Duodenal mucosa (tissue), 2 donors: ENCODE results near the gene MNAT1.

Experiments
- H3K27ac ChIP-seq: one replicate; pipeline ENCODE4 v1.7.0; 2013; ENCODE audit warnings: low read depth, low read length
- H3K27me3 ChIP-seq, 2 donors: one replicate each; pipeline ENCODE4 v1.7.0; 2013; ENCODE audit warnings: low read length in 2 of 2, control low read depth in 1 of 2; ENCODE audit not compliant: insufficient read depth in 2 of 2, control insufficient read depth in 1 of 2
- H3K36me3 ChIP-seq, 2 donors: one replicate each; pipeline ENCODE4 v1.7.0; 2013; ENCODE audit warnings: low read length in 2 of 2, control low read depth in 1 of 2; ENCODE audit not compliant: insufficient read depth in 2 of 2, control insufficient read depth in 1 of 2
- H3K4me1 ChIP-seq, 2 donors: one replicate each; pipeline ENCODE4 v1.7.0; 2013; ENCODE audit warnings: low read length in 2 of 2, control low read depth in 1 of 2; ENCODE audit not compliant: insufficient read depth in 2 of 2, control insufficient read depth in 1 of 2
- H3K4me3 ChIP-seq, 2 donors: one replicate each; pipeline ENCODE4 v1.7.0; 2013; ENCODE audit warnings: low read length in 2 of 2, low read depth in 1 of 2
- H3K9ac ChIP-seq, 2 donors: one replicate each; pipeline ENCODE4 v1.7.0; 2013; ENCODE audit warnings: low read length in 2 of 2, low read depth in 1 of 2
- H3K9me3 ChIP-seq, 2 donors: one replicate each; pipeline ENCODE4 v1.7.0; 2013; ENCODE audit warnings: low read length in 2 of 2, control low read depth in 1 of 2; ENCODE audit not compliant: control insufficient read depth in 1 of 2

Gene MNAT1

DNA sequence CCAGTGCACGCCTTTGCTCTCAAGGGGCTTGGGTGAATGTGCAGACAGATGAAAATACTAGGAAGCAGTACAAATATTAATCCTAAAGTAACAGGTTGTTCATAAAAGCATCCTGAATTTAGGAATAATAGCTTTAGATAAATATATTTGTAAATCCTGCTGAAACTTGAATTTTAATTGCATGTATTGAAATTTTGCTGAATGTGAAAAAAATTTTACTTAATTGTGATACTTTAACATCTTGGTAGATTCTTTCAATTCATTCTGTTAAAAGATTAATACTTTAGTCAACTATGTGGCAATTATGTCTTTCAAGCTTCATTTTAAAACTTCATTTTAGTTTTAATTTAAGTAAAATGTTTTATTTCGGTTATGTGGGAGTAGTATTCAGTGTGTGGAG, 251.9 kb downstream of the MNAT1 start:
- H3K27ac ChIP-seq = no peak overlapping the region
- H3K4me3 ChIP-seq = no peak overlapping the region
- H3K36me3 ChIP-seq = peaks cover 0 to 11% of the 10 kb centered on the region in 2 donors
- peaks cover 7 to 8% of the 10 kb centered on the region in 2 donors for H3K4me1 ChIP-seq
- H3K9ac ChIP-seq = no peak overlapping the region
- no peaks in the 10 kb centered on the region for H3K9me3 ChIP-seq
- no peaks in the 10 kb centered on the region for H3K27me3 ChIP-seq

DNA sequence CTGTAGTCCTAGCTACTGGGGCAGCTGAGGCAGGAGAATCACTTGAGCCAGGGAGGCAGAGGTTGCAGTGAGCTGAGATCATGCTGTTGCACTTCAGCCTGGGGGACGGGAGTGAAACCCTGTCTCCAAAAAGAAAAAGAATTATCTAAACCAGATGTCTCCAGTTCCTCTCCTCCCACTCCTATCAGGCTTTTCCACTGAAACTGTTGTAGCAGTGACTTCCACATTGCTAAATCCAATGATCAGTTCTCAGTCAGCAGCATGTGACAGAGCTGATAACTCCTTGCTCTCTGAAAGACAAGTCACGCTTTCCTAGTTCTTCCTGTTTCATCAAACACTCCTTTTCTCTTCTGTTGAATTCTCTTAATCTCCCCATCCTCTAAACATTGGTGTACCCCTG, 255.0 kb downstream of the MNAT1 start:
- Histone ChIP-seq H3K4me3 (no peak overlapping the region), H3K9me3 (no peaks in the 10 kb centered on the region), H3K4me1 (no peaks in the 10 kb centered on the region), H3K27ac (no peak overlapping the region), H3K27me3 (no peaks in the 10 kb centered on the region), H3K9ac (no peak overlapping the region), H3K36me3 (peaks cover 0 to 15% of the 10 kb centered on the region in 2 donors)

DNA sequence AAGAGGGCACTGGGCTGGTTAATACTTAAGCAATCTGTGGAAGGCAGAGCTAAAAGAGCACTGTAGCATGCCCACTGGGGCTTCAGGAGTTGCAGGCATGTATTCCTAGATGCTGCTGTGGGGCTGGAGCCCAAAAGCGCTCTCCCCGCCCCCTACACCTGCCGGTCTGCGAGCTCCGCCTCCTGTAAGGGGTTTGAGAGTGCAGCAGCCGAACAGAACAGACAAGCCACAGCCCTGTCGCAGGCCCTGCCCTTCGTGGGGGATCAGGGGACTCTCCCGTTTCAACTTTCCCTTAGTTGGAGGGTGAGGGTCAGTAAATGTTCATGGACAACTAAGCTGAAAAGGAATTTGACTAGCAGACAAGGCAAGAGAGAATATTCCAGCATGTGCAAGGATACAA, 264.1 kb downstream of the MNAT1 start:
- Histone ChIP-seq H3K9me3 (no peaks in the 10 kb centered on the region), H3K4me3 (no peak overlapping the region), H3K4me1 (no peaks in the 10 kb centered on the region), H3K9ac (no peak overlapping the region), H3K36me3 (peaks cover 0 to 3% of the 10 kb centered on the region in 2 donors), H3K27me3 (no peaks in the 10 kb centered on the region), H3K27ac (no peak overlapping the region)

DNA sequence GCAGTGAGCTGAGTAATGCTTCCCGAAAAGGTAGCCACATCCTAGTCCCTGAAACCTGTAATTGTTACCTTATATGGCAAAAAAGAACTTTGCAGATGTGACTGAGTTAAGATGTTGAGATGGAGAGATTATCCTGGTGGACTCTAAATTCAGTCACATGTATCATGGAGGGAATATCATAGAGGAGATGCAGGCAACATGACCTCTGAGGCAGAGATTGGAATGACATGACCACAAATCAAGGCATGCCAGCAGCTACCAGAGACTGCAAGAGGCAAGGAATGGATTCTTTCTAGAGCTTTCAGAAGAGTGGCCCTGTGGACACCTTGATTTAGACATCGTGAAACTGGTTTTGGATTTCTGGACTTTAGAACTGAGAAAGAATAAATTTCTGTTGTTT, 265.0 kb downstream of the MNAT1 start:
- Histone ChIP-seq H3K9me3 (no peaks in the 10 kb centered on the region), H3K27me3 (no peaks in the 10 kb centered on the region), H3K36me3 (peaks cover 0 to 3% of the 10 kb centered on the region in 2 donors), H3K4me1 (no peaks in the 10 kb centered on the region), H3K4me3 (no peak overlapping the region), H3K9ac (no peak overlapping the region), H3K27ac (no peak overlapping the region)

DNA sequence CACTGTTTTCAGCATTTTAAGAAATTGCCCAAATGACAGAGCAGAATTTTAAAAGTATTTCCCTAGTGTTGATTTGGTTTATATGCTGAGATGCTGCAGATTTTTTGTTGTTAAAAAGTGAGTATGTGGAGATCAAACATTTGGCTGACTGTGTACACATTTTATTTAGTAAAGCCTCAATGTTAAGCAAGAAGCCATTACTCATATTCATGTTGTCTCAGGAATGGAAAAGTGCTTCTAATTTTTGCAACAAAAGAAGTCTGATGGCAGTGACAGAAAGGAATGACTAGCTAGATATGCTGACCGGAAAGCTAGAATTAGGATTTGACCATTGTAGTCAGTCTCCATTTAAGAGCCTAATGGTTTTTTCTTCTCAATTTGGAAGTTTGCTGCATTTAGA, 269.0 kb downstream of the MNAT1 start:
- Histone ChIP-seq H3K27ac (no peak overlapping the region), H3K9me3 (no peaks in the 10 kb centered on the region), H3K27me3 (no peaks in the 10 kb centered on the region), H3K4me1 (no peaks in the 10 kb centered on the region), H3K36me3 (no peaks in the 10 kb centered on the region), H3K9ac (no peak overlapping the region), H3K4me3 (no peak overlapping the region)

DNA sequence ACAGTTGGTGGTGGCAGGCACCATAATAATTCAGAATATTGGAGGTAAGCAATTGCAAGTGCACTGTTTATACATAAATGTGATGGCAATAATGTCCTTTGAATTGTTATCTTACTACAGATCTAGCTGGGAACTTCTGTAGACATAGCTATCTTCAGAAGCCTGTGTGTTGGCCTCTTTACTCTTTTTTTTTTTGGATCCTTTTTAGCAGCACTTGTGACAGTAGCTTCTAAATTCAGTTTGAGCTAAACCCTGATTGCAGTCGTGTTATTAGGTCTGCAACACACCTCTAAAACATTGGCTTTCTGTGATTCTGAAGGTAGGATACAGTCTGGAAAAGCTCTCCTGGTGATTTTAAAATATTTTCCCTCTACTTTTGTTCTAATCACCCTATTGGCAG, 285.0 kb downstream of the MNAT1 start:
- no peaks in the 10 kb centered on the region for H3K9me3 ChIP-seq
- H3K4me3 ChIP-seq = no peak overlapping the region

More for the DNA sequence above, 285.0 kb downstream of the MNAT1 start:
- Histone ChIP-seq H3K27me3 (no peaks in the 10 kb centered on the region), H3K27ac (no peak overlapping the region), H3K9ac (no peak overlapping the region), H3K4me1 (no peaks in the 10 kb centered on the region), H3K36me3 (no peaks in the 10 kb centered on the region)
